Glutamatergic neuron (in vitro differentiated cells): ENCODE measurements around the gene PTPRN2. TPM values are rescaled to one million over a fixed set of nuclear protein-coding genes. Genes with fewer than 3 reads are reported as not detected.

ENCODE experiments used
- DNase-seq: peaks from one replicate; pipeline ENCODE4 v3.0.0; 2022
- H3K27ac Mint-ChIP-seq: one replicate; pipeline ENCODE4 v1.8.0; 2020; ENCODE audit warnings: mild to moderate bottlenecking, mixed read lengths, inconsistent platforms; ENCODE audit not compliant: unreplicated experiment
- H3K27me3 Mint-ChIP-seq: one replicate; pipeline ENCODE4 v1.8.0; 2020; ENCODE audit warnings: mild to moderate bottlenecking, moderate library complexity, mixed read lengths, inconsistent platforms; ENCODE audit not compliant: unreplicated experiment
- H3K36me3 Mint-ChIP-seq: one replicate; pipeline ENCODE4 v1.8.0; 2020; ENCODE audit warnings: mild to moderate bottlenecking, mixed read lengths, inconsistent platforms; ENCODE audit not compliant: unreplicated experiment
- H3K4me1 Mint-ChIP-seq: one replicate; pipeline ENCODE4 v1.8.0; 2020; ENCODE audit warnings: mild to moderate bottlenecking, low read depth, mixed read lengths, inconsistent platforms; ENCODE audit not compliant: unreplicated experiment
- H3K4me3 Mint-ChIP-seq: one replicate; pipeline ENCODE4 v1.8.0; 2020; ENCODE audit warnings: mild to moderate bottlenecking, mixed read lengths, inconsistent platforms; ENCODE audit not compliant: unreplicated experiment
- H3K9me3 Mint-ChIP-seq: one replicate; pipeline ENCODE4 v1.8.0; 2020; ENCODE audit warnings: mild to moderate bottlenecking, moderate library complexity, mixed read lengths, inconsistent platforms; ENCODE audit not compliant: unreplicated experiment
- CTCF ChIP-seq: fragments of 200-600 bp; sonication (generic); IDR thresholded peaks from one replicate; pipeline ENCODE4 v1.5.0; 2021; ENCODE audit not compliant: partially characterized antibody, unreplicated experiment
- total RNA-seq: library from RNA; stranded (reverse); fragmentation: NEBNext Ultra II Directional; extraction: Animal tissue kit (Norgen Biotek cat#: 25700); gene quantifications from one replicate; pipeline ENCODE4 v1.2.1, GENCODE V29; 2021; ENCODE audit not compliant: unreplicated experiment

Gene PTPRN2
- total RNA-seq, 1 donor from 2014 or later = 49.0 TPM

- Mint-ChIP-seq H3K4me3 (no peak overlapping the region), H3K27me3 (peaks cover 6% of the 10 kb centered on the region), H3K9me3 (peaks cover 7% of the 10 kb centered on the region), H3K27ac (no peak overlapping the region), H3K36me3 (peaks cover 12% of the 10 kb centered on the region), H3K4me1 (peaks cover 3% of the 10 kb centered on the region)
- no peak for DNase-seq
- TF ChIP-seq CTCF = no peak
These were observed 359.5 kb downstream of the PTPRN2 start for GRCh38 chr7:158228131-158228530.

GRCh38 chr7:158227258-158227984, 360.2 kb downstream of the PTPRN2 start:
- H3K4me1 Mint-ChIP-seq = peaks cover 3% of the 10 kb centered on the region

GRCh38 chr7:158216198-158216597, 371.4 kb downstream of the PTPRN2 start:
- no peak for TF ChIP-seq CTCF
- no peak overlapping the region for H3K4me3 Mint-ChIP-seq
- DNase-seq = no peak
- no peaks in the 10 kb centered on the region for H3K4me1 Mint-ChIP-seq
- H3K27ac Mint-ChIP-seq = no peak overlapping the region
- H3K9me3 Mint-ChIP-seq = peaks cover 4% of the 10 kb centered on the region
- no peaks in the 10 kb centered on the region for H3K27me3 Mint-ChIP-seq
- H3K36me3 Mint-ChIP-seq = no peaks in the 10 kb centered on the region

More at GRCh38 chr7:158227258-158227984, 360.2 kb downstream of the PTPRN2 start:
- peaks cover 12% of the 10 kb centered on the region for H3K36me3 Mint-ChIP-seq
- no peak overlapping the region for H3K27ac Mint-ChIP-seq
- DNase-seq = no peak
- TF ChIP-seq CTCF = no peak
- H3K9me3 Mint-ChIP-seq = peaks cover 7% of the 10 kb centered on the region
- H3K27me3 Mint-ChIP-seq = peaks cover 6% of the 10 kb centered on the region
- no peak overlapping the region for H3K4me3 Mint-ChIP-seq

- DNase-seq = no peak
- H3K27ac Mint-ChIP-seq = no peak overlapping the region
- no peak for TF ChIP-seq CTCF
- no peaks in the 10 kb centered on the region for H3K36me3 Mint-ChIP-seq
- peaks cover 7% of the 10 kb centered on the region for H3K9me3 Mint-ChIP-seq
- no peak overlapping the region for H3K4me3 Mint-ChIP-seq
- no peaks in the 10 kb centered on the region for H3K27me3 Mint-ChIP-seq
- H3K4me1 Mint-ChIP-seq = no peaks in the 10 kb centered on the region
These were observed 378.2 kb downstream of the PTPRN2 start for GRCh38 chr7:158209435-158209834.

GRCh38 chr7:158206341-158206740, 381.3 kb downstream of the PTPRN2 start:
- TF ChIP-seq CTCF = no peak
- DNase-seq = no peak
- Mint-ChIP-seq H3K36me3 (no peaks in the 10 kb centered on the region), H3K9me3 (peaks cover 12% of the 10 kb centered on the region), H3K4me1 (no peaks in the 10 kb centered on the region), H3K27me3 (no peaks in the 10 kb centered on the region), H3K4me3 (no peak overlapping the region), H3K27ac (no peak overlapping the region)
